ENCODE data around the gene PCSK1. TPM values are rescaled to one million over a fixed set of nuclear protein-coding genes. Genes with fewer than 3 reads are reported as not detected.

Gene PCSK1
- total and polyA plus RNA-seq, 2 of the 8 experiments (the other 6 are each of a cell fraction or from before 2014, with no cell fraction given) = 1.3 to 3.2 TPM

GRCh38 chr5:96348536-96348935 is 84.5 kb downstream of the PCSK1 start (continued):
- TF ChIP-seq ATF2 (IDR thresholded peaks at IDR 0.05; ENCODE audit: low read length) = no peak
- TF ChIP-seq JUN (IDR thresholded peaks at IDR 0.05; ENCODE audit: low read depth, low read length) = no peak

Data from H1 (cell line).